ENCODE results near the gene MEX3A. TPM values are rescaled to one million over a fixed set of nuclear protein-coding genes. Genes with fewer than 3 reads are reported as not detected.

The MEX3A gene
- total and polyA plus RNA-seq, 2 experiments from 2014 or later = 18.5 to 38.1 TPM

DNA sequence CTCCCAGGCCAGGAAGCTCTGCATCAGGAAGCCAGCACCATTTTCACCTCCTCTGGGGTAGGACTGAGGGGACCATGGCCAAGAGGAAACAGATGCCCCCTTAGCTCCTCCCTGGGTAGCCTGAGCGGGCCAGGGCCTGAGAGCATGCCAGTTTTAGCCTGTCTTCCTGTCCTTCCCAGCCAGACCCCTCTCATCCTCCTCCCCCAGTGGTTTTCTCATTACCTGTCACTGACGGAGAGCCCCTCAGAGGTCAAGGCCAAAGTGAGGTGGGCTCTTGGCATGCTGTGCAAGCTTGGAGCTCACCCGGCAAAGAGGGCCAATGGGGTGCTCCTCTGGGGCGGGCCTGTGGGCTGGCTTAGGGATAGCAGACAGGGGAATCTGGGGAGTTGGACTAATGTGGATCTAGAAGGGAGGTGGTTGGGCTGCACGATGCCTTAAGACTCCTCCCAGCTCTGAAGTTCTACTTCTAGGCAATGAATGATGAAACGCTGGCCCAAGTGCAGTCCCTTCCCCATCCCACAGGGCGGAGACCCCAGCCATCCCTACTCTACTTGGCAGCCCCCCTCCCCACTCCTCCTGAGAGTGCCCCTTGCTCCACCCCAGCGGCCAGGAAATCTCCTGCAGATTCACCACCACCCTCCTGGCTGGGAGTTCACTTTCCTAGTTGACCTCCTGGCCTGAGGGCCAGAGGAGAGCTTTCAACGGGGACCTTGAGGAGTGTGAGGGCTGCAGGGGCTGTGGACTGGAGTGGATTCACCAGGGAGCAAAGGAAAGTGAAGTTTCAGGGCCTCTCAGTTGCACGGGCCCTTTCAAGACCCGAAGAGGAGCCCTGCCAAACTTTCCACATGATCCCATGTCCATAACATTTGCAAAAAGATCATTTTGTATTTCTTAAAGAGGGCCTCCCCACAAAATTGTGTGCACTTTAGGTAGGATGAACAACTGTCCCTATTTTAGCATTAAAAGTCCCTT, 22.9 kb upstream of the MEX3A start:
- peak overlapping the region; percentile 72 for H3K4me3 ChIP-seq
- H3K27ac Mint-ChIP-seq = peak overlapping the region; percentile 87
- no peaks in the 10 kb centered on the region for H3K36me3 ChIP-seq (ENCODE audit: insufficient read depth)
- peak overlapping the region; percentile 65 for H3K4me3 Mint-ChIP-seq
- peak; percentile 46 for ATAC-seq
- peaks cover 34% of the 10 kb centered on the region for H3F3A ChIP-seq (replicated peaks; ENCODE audit: low read depth)
- H2AFZ ChIP-seq = 0 out of 2 replicates have a peak overlapping the region, but pooled peaks have one; percentile 52
- TF ChIP-seq STAT1 (IDR thresholded peaks at IDR 0.05; ENCODE audit: unreplicated experiment) (no peak), NANOG (IDR thresholded peaks at IDR 0.05; ENCODE audit: borderline replicate concordance) (no peak), ZNF331 (CRISPR knock-in tag; IDR thresholded peaks at IDR 0.05; ENCODE audit: low read depth) (no peak), EZH2phosphoT487 (IDR thresholded peaks at IDR 0.05; ENCODE audit: unreplicated experiment) (no peak), ZNF114 (CRISPR knock-in tag; IDR thresholded peaks at IDR 0.05) (no peak), CREB1 (CRISPR knock-in tag; IDR thresholded peaks at IDR 0.05; ENCODE audit: low read depth) (no peak), JUNB (IDR thresholded peaks at IDR 0.05; ENCODE audit: unreplicated experiment) (no peak), ETS1 (IDR thresholded peaks at IDR 0.05) (no peak), EZH2 (IDR thresholded peaks at IDR 0.05; ENCODE audit: low read depth, unreplicated experiment) (no peak), POLR2AphosphoS5 (IDR thresholded peaks at IDR 0.05; ENCODE audit: low read depth) (0 out of 2 replicates have a peak, but pooled peaks have one; percentile 23)
- TF ChIP-seq, protein P1, sequence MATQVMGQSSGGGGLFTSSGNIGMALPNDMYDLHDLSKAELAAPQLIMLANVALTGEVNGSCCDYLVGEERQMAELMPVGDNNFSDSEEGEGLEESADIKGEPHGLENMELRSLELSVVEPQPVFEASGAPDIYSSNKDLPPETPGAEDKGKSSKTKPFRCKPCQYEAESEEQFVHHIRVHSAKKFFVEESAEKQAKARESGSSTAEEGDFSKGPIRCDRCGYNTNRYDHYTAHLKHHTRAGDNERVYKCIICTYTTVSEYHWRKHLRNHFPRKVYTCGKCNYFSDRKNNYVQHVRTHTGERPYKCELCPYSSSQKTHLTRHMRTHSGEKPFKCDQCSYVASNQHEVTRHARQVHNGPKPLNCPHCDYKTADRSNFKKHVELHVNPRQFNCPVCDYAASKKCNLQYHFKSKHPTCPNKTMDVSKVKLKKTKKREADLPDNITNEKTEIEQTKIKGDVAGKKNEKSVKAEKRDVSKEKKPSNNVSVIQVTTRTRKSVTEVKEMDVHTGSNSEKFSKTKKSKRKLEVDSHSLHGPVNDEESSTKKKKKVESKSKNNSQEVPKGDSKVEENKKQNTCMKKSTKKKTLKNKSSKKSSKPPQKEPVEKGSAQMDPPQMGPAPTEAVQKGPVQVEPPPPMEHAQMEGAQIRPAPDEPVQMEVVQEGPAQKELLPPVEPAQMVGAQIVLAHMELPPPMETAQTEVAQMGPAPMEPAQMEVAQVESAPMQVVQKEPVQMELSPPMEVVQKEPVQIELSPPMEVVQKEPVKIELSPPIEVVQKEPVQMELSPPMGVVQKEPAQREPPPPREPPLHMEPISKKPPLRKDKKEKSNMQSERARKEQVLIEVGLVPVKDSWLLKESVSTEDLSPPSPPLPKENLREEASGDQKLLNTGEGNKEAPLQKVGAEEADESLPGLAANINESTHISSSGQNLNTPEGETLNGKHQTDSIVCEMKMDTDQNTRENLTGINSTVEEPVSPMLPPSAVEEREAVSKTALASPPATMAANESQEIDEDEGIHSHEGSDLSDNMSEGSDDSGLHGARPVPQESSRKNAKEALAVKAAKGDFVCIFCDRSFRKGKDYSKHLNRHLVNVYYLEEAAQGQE (IDR thresholded peaks at IDR 0.05; ENCODE audit: unreplicated experiment) = no peak
- TF ChIP-seq, protein P2, sequence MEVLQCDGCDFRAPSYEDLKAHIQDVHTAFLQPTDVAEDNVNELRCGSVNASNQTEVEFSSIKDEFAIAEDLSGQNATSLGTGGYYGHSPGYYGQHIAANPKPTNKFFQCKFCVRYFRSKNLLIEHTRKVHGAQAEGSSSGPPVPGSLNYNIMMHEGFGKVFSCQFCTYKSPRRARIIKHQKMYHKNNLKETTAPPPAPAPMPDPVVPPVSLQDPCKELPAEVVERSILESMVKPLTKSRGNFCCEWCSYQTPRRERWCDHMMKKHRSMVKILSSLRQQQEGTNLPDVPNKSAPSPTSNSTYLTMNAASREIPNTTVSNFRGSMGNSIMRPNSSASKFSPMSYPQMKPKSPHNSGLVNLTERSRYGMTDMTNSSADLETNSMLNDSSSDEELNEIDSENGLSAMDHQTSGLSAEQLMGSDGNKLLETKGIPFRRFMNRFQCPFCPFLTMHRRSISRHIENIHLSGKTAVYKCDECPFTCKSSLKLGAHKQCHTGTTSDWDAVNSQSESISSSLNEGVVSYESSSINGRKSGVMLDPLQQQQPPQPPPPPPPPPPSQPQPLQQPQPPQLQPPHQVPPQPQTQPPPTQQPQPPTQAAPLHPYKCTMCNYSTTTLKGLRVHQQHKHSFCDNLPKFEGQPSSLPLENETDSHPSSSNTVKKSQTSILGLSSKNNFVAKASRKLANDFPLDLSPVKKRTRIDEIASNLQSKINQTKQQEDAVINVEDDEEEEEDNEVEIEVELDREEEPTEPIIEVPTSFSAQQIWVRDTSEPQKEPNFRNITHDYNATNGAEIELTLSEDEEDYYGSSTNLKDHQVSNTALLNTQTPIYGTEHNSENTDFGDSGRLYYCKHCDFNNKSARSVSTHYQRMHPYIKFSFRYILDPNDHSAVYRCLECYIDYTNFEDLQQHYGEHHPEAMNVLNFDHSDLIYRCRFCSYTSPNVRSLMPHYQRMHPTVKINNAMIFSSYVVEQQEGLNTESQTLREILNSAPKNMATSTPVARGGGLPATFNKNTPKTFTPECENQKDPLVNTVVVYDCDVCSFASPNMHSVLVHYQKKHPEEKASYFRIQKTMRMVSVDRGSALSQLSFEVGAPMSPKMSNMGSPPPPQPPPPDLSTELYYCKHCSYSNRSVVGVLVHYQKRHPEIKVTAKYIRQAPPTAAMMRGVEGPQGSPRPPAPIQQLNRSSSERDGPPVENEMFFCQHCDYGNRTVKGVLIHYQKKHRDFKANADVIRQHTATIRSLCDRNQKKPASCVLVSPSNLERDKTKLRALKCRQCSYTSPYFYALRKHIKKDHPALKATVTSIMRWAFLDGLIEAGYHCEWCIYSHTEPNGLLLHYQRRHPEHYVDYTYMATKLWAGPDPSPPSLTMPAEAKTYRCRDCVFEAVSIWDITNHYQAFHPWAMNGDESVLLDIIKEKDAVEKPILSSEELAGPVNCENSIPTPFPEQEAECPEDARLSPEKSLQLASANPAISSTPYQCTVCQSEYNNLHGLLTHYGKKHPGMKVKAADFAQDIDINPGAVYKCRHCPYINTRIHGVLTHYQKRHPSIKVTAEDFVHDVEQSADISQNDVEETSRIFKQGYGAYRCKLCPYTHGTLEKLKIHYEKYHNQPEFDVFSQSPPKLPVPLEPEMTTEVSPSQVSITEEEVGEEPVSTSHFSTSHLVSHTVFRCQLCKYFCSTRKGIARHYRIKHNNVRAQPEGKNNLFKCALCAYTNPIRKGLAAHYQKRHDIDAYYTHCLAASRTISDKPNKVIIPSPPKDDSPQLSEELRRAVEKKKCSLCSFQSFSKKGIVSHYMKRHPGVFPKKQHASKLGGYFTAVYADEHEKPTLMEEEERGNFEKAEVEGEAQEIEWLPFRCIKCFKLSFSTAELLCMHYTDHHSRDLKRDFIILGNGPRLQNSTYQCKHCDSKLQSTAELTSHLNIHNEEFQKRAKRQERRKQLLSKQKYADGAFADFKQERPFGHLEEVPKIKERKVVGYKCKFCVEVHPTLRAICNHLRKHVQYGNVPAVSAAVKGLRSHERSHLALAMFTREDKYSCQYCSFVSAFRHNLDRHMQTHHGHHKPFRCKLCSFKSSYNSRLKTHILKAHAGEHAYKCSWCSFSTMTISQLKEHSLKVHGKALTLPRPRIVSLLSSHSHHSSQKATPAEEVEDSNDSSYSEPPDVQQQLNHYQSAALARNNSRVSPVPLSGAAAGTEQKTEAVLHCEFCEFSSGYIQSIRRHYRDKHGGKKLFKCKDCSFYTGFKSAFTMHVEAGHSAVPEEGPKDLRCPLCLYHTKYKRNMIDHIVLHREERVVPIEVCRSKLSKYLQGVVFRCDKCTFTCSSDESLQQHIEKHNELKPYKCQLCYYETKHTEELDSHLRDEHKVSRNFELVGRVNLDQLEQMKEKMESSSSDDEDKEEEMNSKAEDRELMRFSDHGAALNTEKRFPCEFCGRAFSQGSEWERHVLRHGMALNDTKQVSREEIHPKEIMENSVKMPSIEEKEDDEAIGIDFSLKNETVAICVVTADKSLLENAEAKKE (CRISPR knock-in tag; IDR thresholded peaks at IDR 0.05) = no peak
- TF ChIP-seq, protein P3, sequence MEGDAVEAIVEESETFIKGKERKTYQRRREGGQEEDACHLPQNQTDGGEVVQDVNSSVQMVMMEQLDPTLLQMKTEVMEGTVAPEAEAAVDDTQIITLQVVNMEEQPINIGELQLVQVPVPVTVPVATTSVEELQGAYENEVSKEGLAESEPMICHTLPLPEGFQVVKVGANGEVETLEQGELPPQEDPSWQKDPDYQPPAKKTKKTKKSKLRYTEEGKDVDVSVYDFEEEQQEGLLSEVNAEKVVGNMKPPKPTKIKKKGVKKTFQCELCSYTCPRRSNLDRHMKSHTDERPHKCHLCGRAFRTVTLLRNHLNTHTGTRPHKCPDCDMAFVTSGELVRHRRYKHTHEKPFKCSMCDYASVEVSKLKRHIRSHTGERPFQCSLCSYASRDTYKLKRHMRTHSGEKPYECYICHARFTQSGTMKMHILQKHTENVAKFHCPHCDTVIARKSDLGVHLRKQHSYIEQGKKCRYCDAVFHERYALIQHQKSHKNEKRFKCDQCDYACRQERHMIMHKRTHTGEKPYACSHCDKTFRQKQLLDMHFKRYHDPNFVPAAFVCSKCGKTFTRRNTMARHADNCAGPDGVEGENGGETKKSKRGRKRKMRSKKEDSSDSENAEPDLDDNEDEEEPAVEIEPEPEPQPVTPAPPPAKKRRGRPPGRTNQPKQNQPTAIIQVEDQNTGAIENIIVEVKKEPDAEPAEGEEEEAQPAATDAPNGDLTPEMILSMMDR (conservative IDR thresholded peaks at IDR 0.05; ENCODE audit: low read depth in 2 of 2) = 0 out of 4 replicates have a peak, but pooled peaks have one; percentile 8 to 27
- H3K4me1 Mint-ChIP-seq = peaks cover 61% of the 10 kb centered on the region
- H4K20me1 ChIP-seq (replicated peaks; ENCODE audit: insufficient read depth) = peaks cover 5% of the 10 kb centered on the region; the same call in 1 of the 2 replicates
- H3K36me3 Mint-ChIP-seq (ENCODE audit: low read depth) = no peaks in the 10 kb centered on the region; the same call in 2 of the 3 replicates
- peak; percentile 90 for DNase-seq (ENCODE audit: low spot score)
- H3K27me3 Mint-ChIP-seq (ENCODE audit: insufficient read depth, low read depth, poor library complexity) = peaks cover 37% of the 10 kb centered on the region
- peak overlapping the region; percentile 88 for H3K4me2 ChIP-seq
- no peaks in the 10 kb centered on the region for H3K9me2 ChIP-seq (ENCODE audit: insufficient read depth)
- H3K4me1 ChIP-seq (ENCODE audit: insufficient read depth) = peaks cover 36% of the 10 kb centered on the region
- no peaks in the 10 kb centered on the region; the same call in 2 of the 3 replicates for H3K9me3 Mint-ChIP-seq
- no peaks in the 10 kb centered on the region for H3K79me2 ChIP-seq (replicated peaks; ENCODE audit: insufficient read depth)
- no peaks in the 10 kb centered on the region for H3K27me3 ChIP-seq (ENCODE audit: insufficient read depth)
- peak overlapping the region; percentile 95 for H3K27ac ChIP-seq (ENCODE audit: low read depth)
